DMS79 (cell line): ENCODE data around the gene TMEM269.

Experiments used
- DNase-seq: peaks from one replicate; lab custom pipeline; 2025; lab: John Stamatoyannopoulos, UW

The TMEM269 gene

GRCh38 chr1:42849944-42850343 lies 65.2 kb downstream of the TMEM269 start:
- no peak for DNase-seq
